Endothelial cell (in vitro differentiated cells): ENCODE results near the gene TTC27. TPM values are rescaled to one million over a fixed set of nuclear protein-coding genes. Genes with fewer than 3 reads are reported as not detected.

Source experiments
- DNase-seq: peaks from one replicate; pipeline ENCODE4 v3.0.0; 2021; ENCODE audit warnings: low spot score
- H3K27ac Mint-ChIP-seq: one replicate; pipeline ENCODE4 v1.8.0; 2021; ENCODE audit warnings: mixed read lengths, inconsistent platforms; ENCODE audit not compliant: unreplicated experiment
- H3K27me3 Mint-ChIP-seq: one replicate; pipeline ENCODE4 v1.8.0; 2021; ENCODE audit warnings: mild to moderate bottlenecking, moderate library complexity, mixed read lengths, inconsistent platforms; ENCODE audit not compliant: unreplicated experiment
- H3K36me3 Mint-ChIP-seq: one replicate; pipeline ENCODE4 v1.8.0; 2021; ENCODE audit warnings: mild to moderate bottlenecking, low read depth, mixed read lengths, inconsistent platforms; ENCODE audit not compliant: unreplicated experiment
- H3K4me1 Mint-ChIP-seq: one replicate; pipeline ENCODE4 v1.8.0; 2021; ENCODE audit warnings: mild to moderate bottlenecking, mixed read lengths, inconsistent platforms; ENCODE audit not compliant: unreplicated experiment
- H3K4me3 Mint-ChIP-seq: one replicate; pipeline ENCODE4 v1.8.0; 2021; ENCODE audit warnings: mild to moderate bottlenecking, mixed read lengths, inconsistent platforms; ENCODE audit not compliant: unreplicated experiment
- H3K9me3 Mint-ChIP-seq: one replicate; pipeline ENCODE4 v1.8.0; 2021; ENCODE audit warnings: mixed read lengths, inconsistent platforms; ENCODE audit not compliant: unreplicated experiment
- CTCF ChIP-seq: fragments of 200-600 bp; sonication (generic); IDR thresholded peaks from one replicate; pipeline ENCODE4 v1.5.0; 2021; ENCODE audit warnings: antibody characterized with exemption; ENCODE audit not compliant: unreplicated experiment
- total RNA-seq: library from RNA; stranded (reverse); fragmentation: NEBNext Ultra II Directional; extraction: Animal tissue kit (Norgen Biotek cat#: 25700); gene quantifications from one replicate; pipeline ENCODE4 v1.2.1, GENCODE V29; 2021; ENCODE audit not compliant: unreplicated experiment

Gene TTC27
- total RNA-seq, 1 donor from 2014 or later = 12.7 TPM

- no peak for TF ChIP-seq CTCF
- no peak overlapping the region for H3K27ac Mint-ChIP-seq
- no peak for DNase-seq
- H3K4me3 Mint-ChIP-seq = no peak overlapping the region
- no peaks in the 10 kb centered on the region for H3K9me3 Mint-ChIP-seq
- peaks cover 14% of the 10 kb centered on the region for H3K4me1 Mint-ChIP-seq
- H3K36me3 Mint-ChIP-seq = peaks cover 8% of the 10 kb centered on the region
- no peaks in the 10 kb centered on the region for H3K27me3 Mint-ChIP-seq
Observed at GRCh38 chr2:32760628-32761027, 132.8 kb downstream of the TTC27 start.

GRCh38 chr2:32768387-32769174 lies 140.7 kb downstream of the TTC27 start:
- Mint-ChIP-seq H3K27me3 (no peaks in the 10 kb centered on the region), H3K4me3 (no peak overlapping the region), H3K9me3 (no peaks in the 10 kb centered on the region), H3K27ac (no peak overlapping the region), H3K4me1 (peaks cover 4% of the 10 kb centered on the region), H3K36me3 (peaks cover 3% of the 10 kb centered on the region)
- TF ChIP-seq CTCF = no peak
- no peak for DNase-seq

- Mint-ChIP-seq H3K27me3 (no peaks in the 10 kb centered on the region), H3K4me3 (no peak overlapping the region), H3K4me1 (peaks cover 4% of the 10 kb centered on the region), H3K9me3 (no peaks in the 10 kb centered on the region), H3K36me3 (no peaks in the 10 kb centered on the region), H3K27ac (no peak overlapping the region)
- TF ChIP-seq CTCF = no peak
- no peak for DNase-seq
Observed at GRCh38 chr2:32770360-32770759, 142.5 kb downstream of the TTC27 start.

GRCh38 chr2:32772638-32773447 lies 145.0 kb downstream of the TTC27 start:
- no peak overlapping the region for H3K27ac Mint-ChIP-seq
- TF ChIP-seq CTCF = peak; percentile 70

GRCh38 chr2:32773448-32773808 lies 145.6 kb downstream of the TTC27 start:
- no peaks in the 10 kb centered on the region for H3K9me3 Mint-ChIP-seq
- no peak for DNase-seq
- peaks cover 4% of the 10 kb centered on the region for H3K4me1 Mint-ChIP-seq
- TF ChIP-seq CTCF = no peak
- H3K27me3 Mint-ChIP-seq = no peaks in the 10 kb centered on the region
- no peaks in the 10 kb centered on the region for H3K36me3 Mint-ChIP-seq
- no peak overlapping the region for H3K27ac Mint-ChIP-seq
- H3K4me3 Mint-ChIP-seq = no peak overlapping the region

More at GRCh38 chr2:32772638-32773447, 145.0 kb downstream of the TTC27 start:
- peaks cover 4% of the 10 kb centered on the region for H3K4me1 Mint-ChIP-seq
- H3K9me3 Mint-ChIP-seq = no peaks in the 10 kb centered on the region
- H3K4me3 Mint-ChIP-seq = no peak overlapping the region
- H3K27me3 Mint-ChIP-seq = no peaks in the 10 kb centered on the region
- H3K36me3 Mint-ChIP-seq = no peaks in the 10 kb centered on the region
- peak; percentile 28 for DNase-seq
